Pulmonary artery endothelial cell (primary cell): ENCODE results near the gene ADAMTS14. TPM values are rescaled to one million over a fixed set of nuclear protein-coding genes. Genes with fewer than 3 reads are reported as not detected.

ENCODE experiments used
- total RNA-seq: library from RNA; depleted of rRNA; stranded (reverse); fragments of >200 nt; gene quantifications from 2 replicates; pipeline ENCODE4 v1.2.3, GENCODE V29; 2014

ADAMTS14 gene
- total RNA-seq, 1 donor from 2014 or later, result under 0.01 TPM

Other genes with a start within 250 kb of the ADAMTS14 start
- not detected in 2 replicates for gene NODAL, start 230.8 kb upstream of the ADAMTS14 start, total RNA-seq
- gene PALD1, start 193.7 kb upstream of the ADAMTS14 start, total RNA-seq, result 53.7 and 90.4 TPM in 2 replicates
- not detected in 2 replicates for gene PRF1, start 69.8 kb upstream of the ADAMTS14 start, total RNA-seq
- not detected in 2 replicates for gene TBATA, start 112.9 kb downstream of the ADAMTS14 start, total RNA-seq
- 13.1 and 22.0 TPM in 2 replicates for gene SGPL1, start 143.4 kb downstream of the ADAMTS14 start, total RNA-seq
- gene PCBD1, start 216.1 kb downstream of the ADAMTS14 start, total RNA-seq, result 54.6 and 82.2 TPM in 2 replicates